GM13976 (cell line): ENCODE measurements around the gene RFX2.

ENCODE experiments used
- DNase-seq: peaks from one replicate; pipeline ENCODE4 v3.0.0; 2012; ENCODE audit warnings: low spot score
- in situ Hi-C: fragments of 300-500 bp; cut with MboI; formaldehyde crosslinking; loops from one replicate; pipeline ENCODE4 v1.12.0; 2022; ENCODE audit warnings: low sequenced_read_pairs, mixed read lengths, inconsistent platforms; ENCODE audit not compliant: unreplicated experiment
- TF ChIP-seq, protein P1 (sequence below): IDR thresholded peaks from 2 replicates; pipeline ENCODE4 v1.5.1; 2012; ENCODE audit warnings: borderline replicate concordance, mild to moderate bottlenecking; ENCODE audit not compliant: insufficient read depth; ENCODE audit errors: extremely low read depth, missing control alignments, control extremely low read depth

RFX2 gene

GRCh38 chr19:5957170-5957569 lies 153.1 kb downstream of the RFX2 start:
- TF ChIP-seq, protein P1, sequence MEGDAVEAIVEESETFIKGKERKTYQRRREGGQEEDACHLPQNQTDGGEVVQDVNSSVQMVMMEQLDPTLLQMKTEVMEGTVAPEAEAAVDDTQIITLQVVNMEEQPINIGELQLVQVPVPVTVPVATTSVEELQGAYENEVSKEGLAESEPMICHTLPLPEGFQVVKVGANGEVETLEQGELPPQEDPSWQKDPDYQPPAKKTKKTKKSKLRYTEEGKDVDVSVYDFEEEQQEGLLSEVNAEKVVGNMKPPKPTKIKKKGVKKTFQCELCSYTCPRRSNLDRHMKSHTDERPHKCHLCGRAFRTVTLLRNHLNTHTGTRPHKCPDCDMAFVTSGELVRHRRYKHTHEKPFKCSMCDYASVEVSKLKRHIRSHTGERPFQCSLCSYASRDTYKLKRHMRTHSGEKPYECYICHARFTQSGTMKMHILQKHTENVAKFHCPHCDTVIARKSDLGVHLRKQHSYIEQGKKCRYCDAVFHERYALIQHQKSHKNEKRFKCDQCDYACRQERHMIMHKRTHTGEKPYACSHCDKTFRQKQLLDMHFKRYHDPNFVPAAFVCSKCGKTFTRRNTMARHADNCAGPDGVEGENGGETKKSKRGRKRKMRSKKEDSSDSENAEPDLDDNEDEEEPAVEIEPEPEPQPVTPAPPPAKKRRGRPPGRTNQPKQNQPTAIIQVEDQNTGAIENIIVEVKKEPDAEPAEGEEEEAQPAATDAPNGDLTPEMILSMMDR: no peak
- in situ Hi-C loops: no loop called here
- DNase-seq: no peak

- in situ Hi-C loops: no loop called here
- TF ChIP-seq, protein P1: no peak
- no peak for DNase-seq
These were observed 153.6 kb downstream of the RFX2 start for GRCh38 chr19:5956728-5957127.

DNA sequence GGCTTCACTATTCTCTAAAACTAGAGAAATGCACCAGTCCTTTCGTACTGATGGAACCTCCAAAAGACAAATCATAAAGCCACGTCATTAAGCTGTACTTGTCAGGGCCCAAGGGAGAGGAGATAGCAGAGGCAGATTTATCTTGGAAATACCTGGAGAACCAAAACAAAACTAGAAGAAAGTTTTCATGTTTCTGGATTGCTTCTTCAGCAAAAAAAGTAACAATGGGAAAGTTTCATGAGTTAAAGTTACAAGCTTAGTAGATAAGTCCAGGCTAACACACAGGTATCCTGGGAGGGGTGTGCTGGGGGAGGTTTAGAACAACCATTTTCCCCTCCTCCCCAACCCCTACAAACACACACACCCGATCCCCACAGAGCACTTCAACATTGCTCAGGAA lies 154.0 kb downstream of the RFX2 start:
- no peak for DNase-seq
- TF ChIP-seq, protein P1: no peak
- in situ Hi-C loops: no loop called here

DNA sequence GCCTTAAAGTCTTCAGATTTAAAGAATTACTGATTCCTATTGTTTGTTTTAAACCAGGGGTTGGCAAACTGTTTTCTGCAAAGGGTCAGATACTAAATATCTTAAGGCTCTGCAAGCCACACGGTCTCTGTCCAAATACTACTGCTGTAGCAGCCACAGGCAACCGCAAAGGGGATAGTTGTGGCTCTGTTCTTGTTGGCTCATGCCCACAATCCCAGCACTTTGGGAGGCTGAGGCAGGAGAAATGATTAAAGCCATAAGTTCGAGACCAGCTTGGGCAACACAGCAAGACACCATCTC lies 154.7 kb downstream of the RFX2 start:
- DNase-seq: no peak
- TF ChIP-seq, protein P1: no peak
- in situ Hi-C loops: no loop called here

DNA sequence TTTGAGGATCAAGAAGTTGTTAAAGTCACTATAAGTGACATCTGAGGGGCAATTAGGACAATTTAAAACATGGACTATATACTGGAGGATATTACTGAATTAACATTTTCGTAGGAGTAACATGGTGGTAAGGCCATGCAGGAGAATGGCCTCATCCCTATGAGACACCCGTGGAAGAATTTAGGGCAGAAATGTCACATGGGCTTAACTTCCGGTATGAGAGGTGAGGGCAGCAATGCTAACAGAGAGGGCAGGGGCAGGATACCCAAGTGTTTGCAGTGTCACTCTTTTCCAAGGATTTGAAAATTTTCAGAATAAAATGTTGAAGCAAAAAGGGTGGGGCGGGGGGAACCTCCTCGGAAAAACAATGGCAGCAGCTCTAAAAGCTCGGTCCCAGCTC lies 156.0 kb downstream of the RFX2 start:
- DNase-seq: no peak
- TF ChIP-seq, protein P1: no peak
- in situ Hi-C loops: no loop called here

GRCh38 chr19:5953680-5954213 lies 156.6 kb downstream of the RFX2 start:
- in situ Hi-C loops: no loop called here
- TF ChIP-seq, protein P1: no peak
- DNase-seq: no peak
